ENCODE measurements around the gene DHRS11.

The DHRS11 gene

DNA sequence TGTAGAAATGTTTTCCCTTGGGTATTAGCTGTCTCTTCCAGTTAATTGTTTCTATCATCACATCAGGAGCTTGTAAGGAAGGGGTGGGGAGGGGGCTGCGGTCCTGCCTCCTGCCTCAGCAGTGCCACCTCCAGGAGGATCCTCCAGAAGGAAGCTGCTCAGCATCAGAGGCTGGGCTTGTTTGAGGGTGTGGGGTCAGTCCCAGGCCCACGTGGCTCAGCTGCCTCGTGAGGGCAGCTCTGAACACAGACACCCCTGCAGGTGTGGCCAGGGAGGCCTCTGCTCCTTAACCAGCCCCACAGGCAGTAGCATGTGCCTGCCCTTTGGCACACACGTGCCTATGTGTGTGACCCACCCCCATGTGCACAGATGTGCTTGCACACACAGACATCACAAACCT lies 56.0 kb downstream of the DHRS11 start:
- no peak for DNase-seq (ENCODE audit: low read depth in 2 of 2, low spot score in 1 of 2)

DNA sequence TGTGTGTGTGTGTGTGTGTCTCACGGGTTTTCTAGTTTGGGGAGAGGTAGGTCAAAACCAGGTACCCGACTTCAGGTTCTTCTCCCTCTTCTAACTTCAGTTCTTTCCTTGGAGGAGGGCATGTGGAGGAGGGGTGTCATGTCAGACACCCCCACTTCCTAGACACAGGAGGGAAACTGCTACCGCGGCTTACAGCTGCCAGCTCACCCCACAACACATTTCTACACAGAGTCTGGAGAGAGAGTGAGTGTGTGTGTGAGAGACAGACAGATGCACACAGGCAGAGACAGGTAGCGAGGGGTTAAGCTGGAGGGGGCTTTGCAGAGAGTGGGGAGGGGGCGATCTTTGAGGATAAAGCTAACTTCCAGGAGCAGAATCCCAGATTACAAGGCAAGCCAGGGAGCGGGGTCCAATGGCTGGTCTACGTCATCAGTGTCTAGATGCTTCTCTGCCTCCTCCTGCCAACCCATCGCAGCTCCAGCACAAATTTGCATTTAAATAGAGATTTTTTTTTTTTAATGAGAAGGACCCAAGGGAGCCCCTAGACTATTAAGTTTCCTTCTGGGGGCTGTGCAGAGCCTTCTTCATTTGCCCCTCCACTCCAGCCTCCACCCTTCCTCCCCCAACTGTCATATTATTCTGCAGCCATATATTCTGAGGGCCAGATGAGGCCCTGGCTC lies 58.6 kb downstream of the DHRS11 start:
- DNase-seq (ENCODE audit: low read depth in 2 of 2, low spot score in 1 of 2): no peak

Measured in stimulated activated CD8-positive, alpha-beta memory T cell treated with anti-CD3 and anti-CD28 coated beads, Interleukin-4, amount 100 ng/mL, for 1 hour (primary cell).